AG04449 (cell line): ENCODE measurements around the gene SLC38A1.

ENCODE experiments used
- CTCF ChIA-PET: fragments of 350-600 bp; formaldehyde crosslinking; extraction: SDS; loops from one replicate; lab custom pipeline; 2021; ENCODE audit warnings: antibody characterized with exemption; lab: Yijun Ruan, JAX
- POLR2A ChIA-PET: fragments of 400-600, 350-600 bp; formaldehyde crosslinking; extraction: SDS; loops from one replicate; lab custom pipeline; 2020; ENCODE audit warnings: antibody characterized with exemption, inconsistent platforms; lab: Yijun Ruan, JAX
- DNase-seq: peaks from one replicate; pipeline ENCODE4 v3.0.0-alpha.2; 2010; ENCODE audit warnings: low read depth, low spot score
- H3K4me3 ChIP-seq: 2 replicates; pipeline ENCODE4 v1.5.1; 2011; ENCODE audit warnings: low read depth, mild to moderate bottlenecking, control low read depth, low read length
- CTCF ChIP-seq: IDR thresholded peaks from one replicate; pipeline ENCODE4 v1.5.1; 2011; ENCODE audit warnings: mild to moderate bottlenecking, moderate library complexity, low read length, control low read depth, inconsistent platforms; ENCODE audit not compliant: insufficient read depth; ENCODE audit errors: missing control alignments

The SLC38A1 gene

GRCh38 chr12:46160981-46161690, 107.7 kb downstream of the SLC38A1 start:
- ChIA-PET POLR2A (interaction anchor here (0.7 kb wide), 1 partner anchor 11 kb away, joined by 3 read pairs; no protein-coding TSS in a partner anchor), CTCF (interaction anchor here (1.6 kb wide), 1 partner anchor 10 kb away, joined by 4 read pairs; no protein-coding TSS in a partner anchor)
- H3K4me3 ChIP-seq: no peak overlapping the region
- no peak for TF ChIP-seq CTCF
- no peak for DNase-seq

GRCh38 chr12:46160101-46160980, 108.5 kb downstream of the SLC38A1 start:
- no peak for TF ChIP-seq CTCF
- POLR2A ChIA-PET: interaction anchor here (0.7 kb wide), 1 partner anchor 11 kb away, joined by 3 read pairs; no protein-coding TSS in a partner anchor
- peak; percentile 63 for DNase-seq
- CTCF ChIA-PET: interaction anchor here (1.6 kb wide), 1 partner anchor 9 kb away, joined by 4 read pairs; no protein-coding TSS in a partner anchor
- no peak overlapping the region for H3K4me3 ChIP-seq

GRCh38 chr12:46159309-46159901, 109.4 kb downstream of the SLC38A1 start:
- no peak for TF ChIP-seq CTCF
- ChIA-PET CTCF (interaction anchor here (0.7 to 1.5 kb wide), 3 partner anchors 12 to 35 kb away, joined by 3 to 6 read pairs (median 3); no protein-coding TSS in a partner anchor), POLR2A (no interaction called here)
- no peak overlapping the region for H3K4me3 ChIP-seq
- DNase-seq: no peak

GRCh38 chr12:46158501-46158900, 110.3 kb downstream of the SLC38A1 start:
- ChIA-PET POLR2A (no interaction called here), CTCF (interaction anchor here (1.3 to 1.5 kb wide), 2 partner anchors 17 to 34 kb away, joined by 3 to 6 read pairs; no protein-coding TSS in a partner anchor)
- no peak for TF ChIP-seq CTCF
- no peak for DNase-seq
- no peak overlapping the region for H3K4me3 ChIP-seq

- H3K4me3 ChIP-seq: no peak overlapping the region
- CTCF ChIA-PET: interaction anchor here (0.5 to 1.7 kb wide), 8 partner anchors 11 to 867 kb away, joined by 3 to 6 read pairs (median 4); no protein-coding TSS in a partner anchor
- no peak for DNase-seq
- POLR2A ChIA-PET: interaction anchor here (0.6 to 1.0 kb wide), 3 partner anchors 203 to 211 kb away, joined by 3 to 4 read pairs (median 3); no protein-coding TSS in a partner anchor
- no peak for TF ChIP-seq CTCF
Measured at GRCh38 chr12:46154221-46154985, 114.4 kb downstream of the SLC38A1 start.
